BE2C (cell line): ENCODE results near the gene NT5DC2.

Experiments
- DNase-seq: peaks from one replicate; pipeline ENCODE4 v3.0.0-alpha.2; 2020
- H3K27me3 ChIP-seq: fragments of 250-450 bp; sonication (Bioruptor Pico); 2 replicates; pipeline ENCODE4 v1.5.1; 2020; ENCODE audit warnings: mild to moderate bottlenecking
- H3K36me3 ChIP-seq: fragments of 250-450 bp; sonication (Bioruptor Pico); 2 replicates; pipeline ENCODE4 v1.5.1; 2020; ENCODE audit warnings: mild to moderate bottlenecking
- H3K4me1 ChIP-seq: fragments of 250-450 bp; sonication (Bioruptor Pico); 2 replicates; pipeline ENCODE4 v1.5.1; 2020
- H3K4me3 ChIP-seq: 2 replicates; pipeline ENCODE4 v1.5.1; 2011; ENCODE audit warnings: low read depth, low read length
- H3K9me3 ChIP-seq: fragments of 250-450 bp; sonication (Bioruptor Pico); 2 replicates; pipeline ENCODE4 v1.5.1; 2020
- CTCF ChIP-seq: IDR thresholded peaks from 2 replicates; pipeline ENCODE4 v1.5.1; 2012; ENCODE audit warnings: mild to moderate bottlenecking, low read depth, low read length

Gene NT5DC2

GRCh38 chr3:52487788-52488691, 45.6 kb downstream of the NT5DC2 start:
- Histone ChIP-seq H3K36me3 (peaks cover 3% of the 10 kb centered on the region; the same call in 1 of the 2 replicates), H3K4me1 (no peaks in the 10 kb centered on the region), H3K27me3 (no peaks in the 10 kb centered on the region), H3K4me3 (no peak overlapping the region), H3K9me3 (no peaks in the 10 kb centered on the region)
- TF ChIP-seq CTCF: no peak
- no peak for DNase-seq

GRCh38 chr3:52487050-52487787, 46.4 kb downstream of the NT5DC2 start:
- no peak for TF ChIP-seq CTCF
- H3K4me1 ChIP-seq: no peaks in the 10 kb centered on the region
- H3K9me3 ChIP-seq: no peaks in the 10 kb centered on the region
- no peak for DNase-seq
- peaks cover 3% of the 10 kb centered on the region; the same call in 1 of the 2 replicates for H3K36me3 ChIP-seq
- H3K4me3 ChIP-seq: no peak overlapping the region
- H3K27me3 ChIP-seq: no peaks in the 10 kb centered on the region

GRCh38 chr3:52484680-52485461, 48.8 kb downstream of the NT5DC2 start:
- Histone ChIP-seq H3K4me1 (peaks cover 9% of the 10 kb centered on the region), H3K4me3 (no peak overlapping the region), H3K27me3 (no peaks in the 10 kb centered on the region), H3K9me3 (no peaks in the 10 kb centered on the region), H3K36me3 (peaks cover 18% of the 10 kb centered on the region)
- DNase-seq: no peak
- no peak for TF ChIP-seq CTCF

GRCh38 chr3:52483577-52484381, 49.9 kb downstream of the NT5DC2 start:
- H3K9me3 ChIP-seq: no peaks in the 10 kb centered on the region
- no peak for TF ChIP-seq CTCF
- no peaks in the 10 kb centered on the region for H3K27me3 ChIP-seq
- peaks cover 9% of the 10 kb centered on the region for H3K4me1 ChIP-seq
- H3K36me3 ChIP-seq: peaks cover 22% of the 10 kb centered on the region
- H3K4me3 ChIP-seq: no peak overlapping the region
- no peak for DNase-seq

GRCh38 chr3:52483081-52483480, 50.6 kb downstream of the NT5DC2 start:
- peaks cover 21% of the 10 kb centered on the region for H3K36me3 ChIP-seq
- no peaks in the 10 kb centered on the region for H3K9me3 ChIP-seq
- H3K4me3 ChIP-seq: no peak overlapping the region
- peaks cover 9% of the 10 kb centered on the region for H3K4me1 ChIP-seq
- DNase-seq: no peak
- no peak for TF ChIP-seq CTCF
- H3K27me3 ChIP-seq: no peaks in the 10 kb centered on the region
